ENCODE data around the gene PLEKHA7. TPM values are rescaled to one million over a fixed set of nuclear protein-coding genes. Genes with fewer than 3 reads are reported as not detected.
A peak's percentile ranks its signal among the peaks of the same experiment; 100 is the strongest.

Gene PLEKHA7
- total and polyA plus RNA-seq, 2 of the 13 experiments (the other 11 are each of a cell fraction or from before 2014, with no cell fraction given): 17.5 to 18.7 TPM

- TF ChIP-seq ZBED4 (CRISPR knock-in tag; IDR thresholded peaks at IDR 0.05; ENCODE audit: borderline replicate concordance) (no peak), MLX (CRISPR knock-in tag; IDR thresholded peaks at IDR 0.05) (no peak), MED1 (CRISPR knock-in tag; IDR thresholded peaks at IDR 0.05) (no peak), DRAP1 (CRISPR knock-in tag; IDR thresholded peaks at IDR 0.05) (no peak), MIXL1 (CRISPR knock-in tag; IDR thresholded peaks at IDR 0.05) (no peak), TEAD3 (CRISPR knock-in tag; optimal IDR thresholded peaks at IDR 0.05; ENCODE audit: borderline replicate concordance) (peak; percentile 89), ZBTB1 (CRISPR knock-in tag; IDR thresholded peaks at IDR 0.05; ENCODE audit: borderline replicate concordance) (no peak), ZNF331 (CRISPR knock-in tag; IDR thresholded peaks at IDR 0.05) (no peak), PAXIP1 (CRISPR knock-in tag; conservative IDR thresholded peaks at IDR 0.05) (peak; percentile 19; the same call in 1 of the 2 replicates), MBD4 (IDR thresholded peaks at IDR 0.05; ENCODE audit: borderline replicate concordance, low read length) (no peak), HNF4G (IDR thresholded peaks at IDR 0.05; ENCODE audit: borderline replicate concordance, low read depth, low read length) (peak; percentile 48; the same call in 1 of the 2 replicates), HNF4G (CRISPR knock-in tag; IDR thresholded peaks at IDR 0.05; ENCODE audit: borderline replicate concordance, low read depth) (peak; percentile 79), UBTF (CRISPR knock-in tag; IDR thresholded peaks at IDR 0.05) (0 out of 2 replicates have a peak, but pooled peaks have one; percentile 29), ATF6 (CRISPR knock-in tag; conservative IDR thresholded peaks at IDR 0.05) (no peak), CC2D1A (CRISPR knock-in tag; IDR thresholded peaks at IDR 0.05) (no peak), ARNTL (CRISPR knock-in tag; IDR thresholded peaks at IDR 0.05) (no peak)
These were observed 193.7 kb downstream of the PLEKHA7 start (continued) for GRCh38 chr11:16820324-16821092.
